Esophagus squamous epithelium (tissue), 5 donors: ENCODE results near the gene SNX2. TPM values are rescaled to one million over a fixed set of nuclear protein-coding genes. Genes with fewer than 3 reads are reported as not detected.

ENCODE experiments used
- DNase-seq: peaks from one replicate; lab custom pipeline; 2025; lab: John Stamatoyannopoulos, UW
- H3K27ac ChIP-seq, 4 donors: fragments of 200-600 bp; sonication (generic); one replicate each; pipeline ENCODE4 v1.5.1; 2016 to 2019; ENCODE audit warnings: mild to moderate bottlenecking in 1 of 4
- H3K27me3 ChIP-seq, 4 donors: fragments of 200-600 bp; sonication (generic); 1 replicate in 3 of 4; 2 replicates in 1 of 4; pipeline versions ENCODE4 v1.5.1 to v1.6.0; 2017 to 2021; ENCODE audit warnings: antibody characterized with exemption in 1 of 4
- H3K36me3 ChIP-seq, 3 donors: fragments of 200-600 bp; sonication (generic); one replicate each; pipeline ENCODE4 v1.5.1; 2016 to 2019
- H3K4me1 ChIP-seq, 3 donors: fragments of 200-600 bp; sonication (generic); one replicate each; pipeline ENCODE4 v1.5.1; 2017 to 2019
- H3K4me3 ChIP-seq, 4 donors: fragments of 200-600 bp; sonication (generic); 1 replicate in 3 of 4; 2 replicates in 1 of 4; pipeline ENCODE4 v1.5.1; 2016 to 2019; ENCODE audit warnings: mild to moderate bottlenecking in 2 of 4, moderate library complexity in 1 of 4
- H3K9me3 ChIP-seq, 3 donors: fragments of 200-600 bp; sonication (generic); one replicate each; pipeline ENCODE4 v1.5.1; 2016 to 2019
- POLR2A ChIP-seq, 4 donors: fragments of 450-650 bp; IDR thresholded peaks; one replicate each; pipeline ENCODE4 v1.6.1; 2017; ENCODE audit warnings: antibody characterized with exemption in 4 of 4, mild to moderate bottlenecking in 4 of 4, moderate library complexity in 3 of 4
- WGBS, 2 donors: methylation state at CpG; one replicate each; pipeline ENCODE4 v1.1.5; 2018; 5-methylcytosine and 5-hydroxymethylcytosine counted together
- intact Hi-C: fragments of 100-400 bp; cut with DNase I; formaldehyde crosslinking; loops from one replicate; pipeline ENCODE4 v1.15.0; 2022
- total RNA-seq, 4 donors: library from RNA; depleted of rRNA; stranded (reverse); fragments of >200 nt; gene quantifications; one replicate each; pipeline ENCODE4 v1.1.0, GENCODE V29; 2016
- TF ChIP-seq, protein P1 (sequence below), 6 experiments: fragments of 450-650 bp in 4 of 6; fragments of 200-600 bp in 2 of 6; sonication (generic) in 2 of 6; IDR thresholded peaks; one replicate each; pipeline ENCODE4 v1.5.1; 2016 to 2019; ENCODE audit warnings: antibody characterized with exemption in 6 of 6, mild to moderate bottlenecking in 4 of 6, moderate library complexity in 4 of 6
- donor health status: DM: yes; HTN: yes; CAD: no.

The SNX2 gene
- total RNA-seq, 4 donors from 2014 or later, result 33.9 to 64.7 (median 49.1) TPM

DNA sequence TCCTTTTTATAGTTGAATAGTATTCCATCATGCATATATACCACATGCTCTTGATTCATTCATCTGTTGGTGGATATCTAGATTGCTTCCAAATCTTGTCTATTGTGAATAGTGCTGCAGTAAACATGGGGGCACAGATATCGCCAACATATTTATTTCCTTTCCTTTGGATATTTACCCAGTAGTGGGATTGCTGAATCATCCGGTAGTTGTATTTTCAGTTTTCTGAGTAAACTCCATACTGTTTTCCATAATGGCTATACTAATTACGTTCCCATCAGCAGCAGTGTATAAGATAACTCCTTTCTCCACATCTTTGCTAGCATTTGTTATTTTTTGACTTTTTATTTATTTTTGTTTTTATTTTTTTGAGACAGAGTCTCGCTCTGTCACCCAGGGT lies 3.3 kb downstream of the SNX2 start:
- no peaks in the 10 kb centered on the region for H3K27me3 ChIP-seq
- no peak overlapping the region for H3K4me3 ChIP-seq
- DNase-seq, result no peak
- peaks cover 4 to 38% (median 16%) of the 10 kb centered on the region in 3 donors for H3K4me1 ChIP-seq
- no peak overlapping the region for H3K27ac ChIP-seq
- no peak for TF ChIP-seq POLR2A (IDR thresholded peaks at IDR 0.05)
- TF ChIP-seq, protein P1, sequence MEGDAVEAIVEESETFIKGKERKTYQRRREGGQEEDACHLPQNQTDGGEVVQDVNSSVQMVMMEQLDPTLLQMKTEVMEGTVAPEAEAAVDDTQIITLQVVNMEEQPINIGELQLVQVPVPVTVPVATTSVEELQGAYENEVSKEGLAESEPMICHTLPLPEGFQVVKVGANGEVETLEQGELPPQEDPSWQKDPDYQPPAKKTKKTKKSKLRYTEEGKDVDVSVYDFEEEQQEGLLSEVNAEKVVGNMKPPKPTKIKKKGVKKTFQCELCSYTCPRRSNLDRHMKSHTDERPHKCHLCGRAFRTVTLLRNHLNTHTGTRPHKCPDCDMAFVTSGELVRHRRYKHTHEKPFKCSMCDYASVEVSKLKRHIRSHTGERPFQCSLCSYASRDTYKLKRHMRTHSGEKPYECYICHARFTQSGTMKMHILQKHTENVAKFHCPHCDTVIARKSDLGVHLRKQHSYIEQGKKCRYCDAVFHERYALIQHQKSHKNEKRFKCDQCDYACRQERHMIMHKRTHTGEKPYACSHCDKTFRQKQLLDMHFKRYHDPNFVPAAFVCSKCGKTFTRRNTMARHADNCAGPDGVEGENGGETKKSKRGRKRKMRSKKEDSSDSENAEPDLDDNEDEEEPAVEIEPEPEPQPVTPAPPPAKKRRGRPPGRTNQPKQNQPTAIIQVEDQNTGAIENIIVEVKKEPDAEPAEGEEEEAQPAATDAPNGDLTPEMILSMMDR (IDR thresholded peaks at IDR 0.05), result no peak
- no peaks in the 10 kb centered on the region for H3K9me3 ChIP-seq
- intact Hi-C loops, result no loop called here
- 95 to 96% methylated on average over 4 of the region's 4 CpGs for whole genome bisulfite sequencing, 2 donors
- H3K36me3 ChIP-seq, result no peaks in the 10 kb centered on the region

DNA sequence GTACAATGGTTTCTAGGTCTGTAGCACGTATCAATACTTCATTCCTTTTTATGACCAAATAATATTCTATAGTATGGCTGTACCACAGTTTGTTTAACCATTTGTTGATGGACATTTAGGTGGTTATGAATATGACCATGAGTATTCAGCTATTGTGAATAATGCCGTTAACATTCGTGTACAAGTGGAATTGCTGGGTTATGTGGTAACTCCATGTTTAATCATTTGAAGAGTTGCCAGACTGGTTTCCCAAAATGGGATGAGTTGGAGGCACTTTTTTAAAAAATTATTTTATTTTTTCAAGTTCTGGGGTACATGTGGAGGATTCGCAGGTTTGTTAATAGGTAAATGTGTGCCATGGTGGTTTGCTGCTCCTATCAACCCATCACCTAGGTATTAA lies 4.6 kb downstream of the SNX2 start:
- Histone ChIP-seq H3K4me3 (no peak overlapping the region), H3K36me3 (no peaks in the 10 kb centered on the region), H3K4me1 (peaks cover 4 to 38% (median 16%) of the 10 kb centered on the region in 3 donors), H3K27me3 (no peaks in the 10 kb centered on the region), H3K9me3 (no peaks in the 10 kb centered on the region), H3K27ac (no peak overlapping the region)
- intact Hi-C loops, result no loop called here
- TF ChIP-seq, protein P1 (IDR thresholded peaks at IDR 0.05), result no peak
- TF ChIP-seq POLR2A (IDR thresholded peaks at IDR 0.05), result no peak
- DNase-seq, result no peak
- WGBS, 2 donors, result 74 to 76% methylated on average over 4 of the region's 4 CpGs

DNA sequence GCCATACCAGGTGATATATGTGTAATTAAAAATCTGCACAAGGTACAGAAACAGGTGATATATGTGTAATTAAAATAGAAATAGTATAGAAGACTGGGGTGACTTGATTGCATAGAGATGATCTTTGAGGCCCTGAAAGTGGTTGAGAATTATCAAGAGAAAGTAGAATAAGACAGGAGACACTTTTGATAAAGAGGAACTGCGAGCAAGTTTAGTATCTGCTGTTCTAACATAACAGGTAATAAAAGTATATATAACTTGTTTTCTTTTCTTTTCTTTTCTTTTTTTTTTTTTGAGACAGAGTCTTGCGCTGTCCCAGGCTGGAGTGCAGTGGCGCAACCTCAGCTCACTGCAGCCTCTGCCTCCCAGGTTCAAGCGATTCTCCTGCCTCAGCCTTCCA lies 5.4 kb downstream of the SNX2 start:
- DNase-seq, result no peak
- H3K27ac ChIP-seq, result no peak overlapping the region
- H3K4me1 ChIP-seq, result peaks cover 4 to 38% (median 16%) of the 10 kb centered on the region in 3 donors
- intact Hi-C loops, result no loop called here
- no peaks in the 10 kb centered on the region for H3K36me3 ChIP-seq
- H3K4me3 ChIP-seq, result no peak overlapping the region
- no peak for TF ChIP-seq POLR2A (IDR thresholded peaks at IDR 0.05)
- TF ChIP-seq, protein P1 (IDR thresholded peaks at IDR 0.05), result no peak
- WGBS, 2 donors, result 92 to 99% methylated on average over 4 of the region's 4 CpGs
- no peaks in the 10 kb centered on the region for H3K27me3 ChIP-seq
- peaks cover 0 to 3% (median 3%) of the 10 kb centered on the region in 3 donors for H3K9me3 ChIP-seq

DNA sequence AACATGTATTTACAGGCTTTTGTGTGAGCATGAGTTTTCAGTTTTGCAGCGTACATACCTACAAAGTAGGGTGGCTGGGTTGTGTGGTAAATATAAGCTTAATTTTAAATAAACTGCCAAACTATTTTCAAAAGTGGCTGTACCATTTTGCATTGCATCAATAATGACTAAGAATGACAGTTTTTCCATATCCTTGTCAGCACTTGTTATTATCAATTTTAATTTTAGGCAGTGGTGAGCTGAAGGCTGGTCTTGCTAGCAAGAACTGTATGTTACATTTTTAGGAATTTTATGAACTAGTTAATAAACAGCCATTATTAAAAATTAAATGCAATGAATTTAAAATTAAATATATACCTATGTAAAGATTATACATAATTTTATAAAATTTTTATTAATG lies 6.6 kb downstream of the SNX2 start:
- H3K4me1 ChIP-seq, result peaks cover 0 to 29% (median 9%) of the 10 kb centered on the region in 3 donors
- TF ChIP-seq POLR2A (IDR thresholded peaks at IDR 0.05), result no peak
- TF ChIP-seq, protein P1 (IDR thresholded peaks at IDR 0.05), result no peak
- intact Hi-C loops, result no loop called here
- H3K27ac ChIP-seq, result no peak overlapping the region
- 88 to 96% methylated on average over 1 of the region's 1 CpG for WGBS, 2 donors
- no peaks in the 10 kb centered on the region for H3K27me3 ChIP-seq
- H3K36me3 ChIP-seq, result no peaks in the 10 kb centered on the region
- peaks cover 0 to 10% (median 4%) of the 10 kb centered on the region in 3 donors for H3K9me3 ChIP-seq
- H3K4me3 ChIP-seq, result no peak overlapping the region
- DNase-seq, result no peak

DNA sequence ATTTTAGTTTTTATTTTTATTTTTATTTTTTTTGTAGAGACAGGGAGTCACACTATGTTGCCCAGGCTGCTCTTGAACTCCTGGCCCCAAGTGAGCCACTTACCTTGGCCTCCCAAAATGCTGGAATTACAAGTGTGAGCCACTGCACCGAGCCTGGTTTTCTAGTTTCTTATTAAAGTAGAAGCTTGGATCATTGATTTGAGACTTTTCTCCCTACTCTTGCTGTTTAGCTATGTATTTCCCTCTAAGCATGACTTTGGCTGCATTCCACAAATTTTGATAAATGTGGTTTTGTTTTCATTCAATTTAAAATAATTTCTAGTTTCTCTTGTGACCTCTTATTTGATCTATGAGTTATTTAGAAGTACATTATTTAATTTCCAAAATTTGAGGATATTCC lies 10.4 kb downstream of the SNX2 start:
- no peaks in the 10 kb centered on the region for H3K36me3 ChIP-seq
- H3K27ac ChIP-seq, result no peak overlapping the region
- DNase-seq, result no peak
- H3K9me3 ChIP-seq, result peaks cover 0 to 10% (median 4%) of the 10 kb centered on the region in 3 donors
- H3K4me3 ChIP-seq, result no peak overlapping the region
- intact Hi-C loops, result no loop called here
- WGBS, 2 donors, result 94% methylated on average over 1 of the region's 1 CpG
- H3K27me3 ChIP-seq, result no peaks in the 10 kb centered on the region
- no peak for TF ChIP-seq POLR2A (IDR thresholded peaks at IDR 0.05)
- TF ChIP-seq, protein P1 (IDR thresholded peaks at IDR 0.05), result no peak
- H3K4me1 ChIP-seq, result no peaks in the 10 kb centered on the region
